Kidney (tissue), 14 donors: ENCODE results near the gene KY. TPM values are rescaled to one million over a fixed set of nuclear protein-coding genes. Genes with fewer than 3 reads are reported as not detected.

Source experiments
- DNase-seq, 5 donors: peaks; one replicate each; pipeline ENCODE4 v3.0.0-alpha.2; 2013 to 2020
- FAIRE-seq: peaks from 2 replicates; lab custom pipeline; 2012; peaks lifted over from hg19 to GRCh38; lab: Jason Lieb, UNC
- H3K27ac ChIP-seq, 2 donors: one replicate each; pipeline ENCODE4 v1.7.0; 2013; ENCODE audit warnings: low read depth in 2 of 2, low read length in 2 of 2, inconsistent platforms in 1 of 2
- H3K27me3 ChIP-seq: one replicate; pipeline ENCODE4 v1.7.1; 2013; ENCODE audit warnings: low read length, inconsistent platforms; ENCODE audit not compliant: control insufficient read depth, insufficient read depth
- H3K36me3 ChIP-seq, 3 donors: one replicate each; pipeline versions ENCODE4 v1.7.0 to v1.7.1; 2013; ENCODE audit warnings: low read length in 3 of 3, control low read depth in 1 of 3, inconsistent platforms in 1 of 3; ENCODE audit not compliant: insufficient read depth in 3 of 3, control insufficient read depth in 2 of 3
- H3K4me1 ChIP-seq, 3 donors: one replicate each; pipeline versions ENCODE4 v1.7.0 to v1.7.1; 2013; ENCODE audit warnings: low read length in 3 of 3, inconsistent platforms in 1 of 3, low read depth in 1 of 3; ENCODE audit not compliant: control insufficient read depth in 2 of 3, insufficient read depth in 2 of 3
- H3K4me3 ChIP-seq, 3 donors: one replicate each; pipeline versions ENCODE4 v1.7.0 to v1.8.1; 2013; ENCODE audit warnings: low read length in 3 of 3, control low read depth in 1 of 3, inconsistent platforms in 1 of 3
- H3K9ac ChIP-seq, 3 donors: one replicate each; pipeline versions ENCODE4 v1.7.0 to v1.7.1; 2013; ENCODE audit warnings: low read length in 3 of 3, control low read depth in 1 of 3, inconsistent platforms in 1 of 3
- H3K9me3 ChIP-seq, 3 donors: one replicate each; pipeline versions ENCODE4 v1.7.0 to v1.7.1; 2013; ENCODE audit warnings: low read length in 3 of 3, control low read depth in 1 of 3, inconsistent platforms in 1 of 3; ENCODE audit not compliant: control insufficient read depth in 2 of 3, insufficient read depth in 1 of 3
- intact Hi-C: fragments of 100-400 bp; cut with DNase I; formaldehyde crosslinking; loops from one replicate; pipeline ENCODE4 v1.11.1; 2022
- polyA plus RNA-seq: library from polyadenylated mRNA; stranded (reverse); fragments of 350-450 nt; fragmentation: Illumina TruSeq; extraction: RNeasy Lipid Tissue Mini Kit (QIAGEN cat#74804); gene quantifications from one replicate; pipeline ENCODE4 v1.2.3, GENCODE V29; 2014; ENCODE audit warnings: low read depth, low replicate concordance; ENCODE audit not compliant: insufficient read depth
- total RNA-seq: library from RNA; stranded (reverse); fragmentation: NEBNext Ultra II Directional; extraction: Animal tissue kit (Norgen Biotek cat#: 25700); gene quantifications from one replicate; pipeline ENCODE4 v1.2.1, GENCODE V29; 2021
- TF ChIP-seq, protein P1 (sequence below): IDR thresholded peaks from 3 replicates; pipeline ENCODE4 v1.5.1; 2012; ENCODE audit warnings: mild to moderate bottlenecking, moderate library complexity, borderline replicate concordance; ENCODE audit not compliant: insufficient read depth; ENCODE audit errors: extremely low read depth
- donor health status: control.
- donor health status: control.
- donor health status: control.
- donor health status: control.
- donor health status: control.
- donor health status: DM: yes; HTN: yes; CAD: no.
- donor health status: Normal renal cell carcinoma (clear cell type).

The KY gene
- total and polyA plus RNA-seq, 2 donors from 2014 or later = 0.50 to 0.69 TPM

- intact Hi-C loops = no loop called here
- peaks cover 0 to 4% (median 0%) of the 10 kb centered on the region in 3 donors for H3K9me3 ChIP-seq
- H3K27ac ChIP-seq = no peak overlapping the region
- no peaks in the 10 kb centered on the region for H3K27me3 ChIP-seq
- FAIRE-seq (no peak), DNase-seq (no peak)
- TF ChIP-seq, protein P1, sequence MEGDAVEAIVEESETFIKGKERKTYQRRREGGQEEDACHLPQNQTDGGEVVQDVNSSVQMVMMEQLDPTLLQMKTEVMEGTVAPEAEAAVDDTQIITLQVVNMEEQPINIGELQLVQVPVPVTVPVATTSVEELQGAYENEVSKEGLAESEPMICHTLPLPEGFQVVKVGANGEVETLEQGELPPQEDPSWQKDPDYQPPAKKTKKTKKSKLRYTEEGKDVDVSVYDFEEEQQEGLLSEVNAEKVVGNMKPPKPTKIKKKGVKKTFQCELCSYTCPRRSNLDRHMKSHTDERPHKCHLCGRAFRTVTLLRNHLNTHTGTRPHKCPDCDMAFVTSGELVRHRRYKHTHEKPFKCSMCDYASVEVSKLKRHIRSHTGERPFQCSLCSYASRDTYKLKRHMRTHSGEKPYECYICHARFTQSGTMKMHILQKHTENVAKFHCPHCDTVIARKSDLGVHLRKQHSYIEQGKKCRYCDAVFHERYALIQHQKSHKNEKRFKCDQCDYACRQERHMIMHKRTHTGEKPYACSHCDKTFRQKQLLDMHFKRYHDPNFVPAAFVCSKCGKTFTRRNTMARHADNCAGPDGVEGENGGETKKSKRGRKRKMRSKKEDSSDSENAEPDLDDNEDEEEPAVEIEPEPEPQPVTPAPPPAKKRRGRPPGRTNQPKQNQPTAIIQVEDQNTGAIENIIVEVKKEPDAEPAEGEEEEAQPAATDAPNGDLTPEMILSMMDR = no peak
- H3K4me3 ChIP-seq = no peak overlapping the region
- no peak overlapping the region for H3K9ac ChIP-seq
- no peaks in the 10 kb centered on the region for H3K4me1 ChIP-seq
- no peaks in the 10 kb centered on the region for H3K36me3 ChIP-seq
Measured at GRCh38 chr3:134628884-134629283, 21.9 kb downstream of the KY start.

DNA sequence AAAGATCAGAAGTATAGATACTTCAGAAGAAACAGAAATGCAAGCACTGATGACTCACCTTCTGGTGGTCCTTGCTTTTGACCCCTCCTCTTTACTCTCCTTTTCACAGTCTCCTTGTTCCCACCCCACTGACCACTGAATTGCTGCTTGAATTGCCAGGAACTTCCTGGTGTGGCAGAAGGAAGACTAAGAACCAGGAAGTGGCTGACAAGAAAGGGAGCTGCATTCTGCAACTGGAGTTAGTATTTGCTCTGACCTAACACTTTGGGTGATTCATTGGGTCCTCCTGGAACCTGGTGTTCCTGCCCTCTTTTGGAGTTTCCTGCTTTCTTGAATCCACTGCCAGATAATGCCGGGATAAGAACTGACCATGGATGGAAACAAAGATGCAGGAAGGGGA lies 23.0 kb downstream of the KY start:
- TF ChIP-seq, protein P1 = no peak
- FAIRE-seq (no peak), DNase-seq (peak in 1 of 5 donors; percentile 4)
- Histone ChIP-seq H3K9me3 (peaks cover 0 to 4% (median 0%) of the 10 kb centered on the region in 3 donors), H3K27me3 (no peaks in the 10 kb centered on the region), H3K4me3 (no peak overlapping the region), H3K9ac (no peak overlapping the region), H3K4me1 (no peaks in the 10 kb centered on the region), H3K27ac (no peak overlapping the region), H3K36me3 (no peaks in the 10 kb centered on the region)
- intact Hi-C loops = no loop called here

- intact Hi-C loops = no loop called here
- Histone ChIP-seq H3K9ac (no peak overlapping the region), H3K27me3 (no peaks in the 10 kb centered on the region), H3K27ac (no peak overlapping the region), H3K36me3 (no peaks in the 10 kb centered on the region), H3K4me1 (no peaks in the 10 kb centered on the region), H3K9me3 (peaks cover 0 to 4% (median 0%) of the 10 kb centered on the region in 3 donors), H3K4me3 (no peak overlapping the region)
- FAIRE-seq = no peak
- DNase-seq = peak in 1 of 5 donors; percentile 44
- TF ChIP-seq, protein P1 = no peak
Measured at GRCh38 chr3:134625885-134626741, 24.7 kb downstream of the KY start.
